Testis (tissue), 2 donors: ENCODE measurements around the gene AFF1.

Experiments used
- POLR2A ChIP-seq: fragments of 450-650 bp; IDR thresholded peaks from one replicate; pipeline ENCODE4 v1.6.1; 2017; ENCODE audit warnings: antibody characterized with exemption, mild to moderate bottlenecking, moderate library complexity
- TF ChIP-seq, protein P1 (sequence below), 3 experiments: fragments of 450-650 bp in 2 of 3; fragments of 200-600 bp in 1 of 3; sonication (generic) in 1 of 3; IDR thresholded peaks; one replicate each; pipeline ENCODE4 v1.5.1; 2016 to 2019; ENCODE audit warnings: antibody characterized with exemption in 3 of 3, mild to moderate bottlenecking in 2 of 3, moderate library complexity in 1 of 3

DNA sequence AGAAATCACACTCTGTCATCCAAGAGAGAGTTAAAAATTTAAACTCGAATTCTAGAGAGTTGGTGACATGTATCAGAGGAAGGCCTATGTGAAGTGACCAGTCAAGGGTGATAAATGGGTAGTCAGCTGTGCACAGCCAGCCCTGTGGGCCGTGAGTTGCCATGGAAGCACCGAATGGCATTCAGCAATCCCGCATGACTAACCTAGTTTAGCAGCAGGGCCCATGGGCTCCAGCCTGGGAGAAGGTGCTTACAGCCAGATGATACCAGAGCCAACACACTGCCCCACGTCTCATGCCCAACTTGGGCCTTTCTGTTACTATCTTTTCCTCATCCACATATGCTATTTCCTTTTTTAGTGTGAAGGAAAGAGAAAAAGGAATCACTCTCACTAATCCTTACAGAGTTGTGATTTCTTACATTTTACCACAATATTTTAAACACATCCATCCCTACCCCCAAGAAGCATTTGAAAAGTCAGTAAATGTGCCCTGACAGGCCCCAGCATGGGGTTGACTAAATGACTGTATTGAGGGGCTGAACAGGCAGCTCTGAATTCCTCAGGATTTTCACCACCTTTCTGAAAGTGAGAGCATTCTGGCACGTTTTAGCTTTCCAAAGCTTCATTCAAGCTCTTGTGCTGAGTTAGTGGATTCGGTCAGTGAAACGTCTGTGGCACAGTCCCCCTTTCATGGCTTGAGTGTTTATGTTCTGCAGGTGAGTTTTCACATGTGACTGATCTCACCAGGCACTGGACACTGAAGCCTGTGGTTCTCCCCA lies 104.2 kb downstream of the AFF1 start:
- TF ChIP-seq, protein P1, sequence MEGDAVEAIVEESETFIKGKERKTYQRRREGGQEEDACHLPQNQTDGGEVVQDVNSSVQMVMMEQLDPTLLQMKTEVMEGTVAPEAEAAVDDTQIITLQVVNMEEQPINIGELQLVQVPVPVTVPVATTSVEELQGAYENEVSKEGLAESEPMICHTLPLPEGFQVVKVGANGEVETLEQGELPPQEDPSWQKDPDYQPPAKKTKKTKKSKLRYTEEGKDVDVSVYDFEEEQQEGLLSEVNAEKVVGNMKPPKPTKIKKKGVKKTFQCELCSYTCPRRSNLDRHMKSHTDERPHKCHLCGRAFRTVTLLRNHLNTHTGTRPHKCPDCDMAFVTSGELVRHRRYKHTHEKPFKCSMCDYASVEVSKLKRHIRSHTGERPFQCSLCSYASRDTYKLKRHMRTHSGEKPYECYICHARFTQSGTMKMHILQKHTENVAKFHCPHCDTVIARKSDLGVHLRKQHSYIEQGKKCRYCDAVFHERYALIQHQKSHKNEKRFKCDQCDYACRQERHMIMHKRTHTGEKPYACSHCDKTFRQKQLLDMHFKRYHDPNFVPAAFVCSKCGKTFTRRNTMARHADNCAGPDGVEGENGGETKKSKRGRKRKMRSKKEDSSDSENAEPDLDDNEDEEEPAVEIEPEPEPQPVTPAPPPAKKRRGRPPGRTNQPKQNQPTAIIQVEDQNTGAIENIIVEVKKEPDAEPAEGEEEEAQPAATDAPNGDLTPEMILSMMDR (IDR thresholded peaks at IDR 0.05), result no peak
- no peak for TF ChIP-seq POLR2A
